GM19468 (cell line): Measurements from ENCODE around the gene WFDC9.
"Not testable (repeated sequence)": the region's sequence is repeated elsewhere in the genome, so short reads cannot be mapped to it uniquely, and the experiment has no call there.

Source experiments
- ATAC-seq: cut with Tn5 transposase; IDR thresholded peaks from one replicate; pipeline ENCODE4 v1.9.1; 2021; ENCODE audit warnings: mild to moderate bottlenecking, moderate library complexity, moderate number of reproducible peaks; ENCODE audit not compliant: unreplicated experiment; ENCODE audit errors: extremely low read depth

Gene WFDC9

DNA sequence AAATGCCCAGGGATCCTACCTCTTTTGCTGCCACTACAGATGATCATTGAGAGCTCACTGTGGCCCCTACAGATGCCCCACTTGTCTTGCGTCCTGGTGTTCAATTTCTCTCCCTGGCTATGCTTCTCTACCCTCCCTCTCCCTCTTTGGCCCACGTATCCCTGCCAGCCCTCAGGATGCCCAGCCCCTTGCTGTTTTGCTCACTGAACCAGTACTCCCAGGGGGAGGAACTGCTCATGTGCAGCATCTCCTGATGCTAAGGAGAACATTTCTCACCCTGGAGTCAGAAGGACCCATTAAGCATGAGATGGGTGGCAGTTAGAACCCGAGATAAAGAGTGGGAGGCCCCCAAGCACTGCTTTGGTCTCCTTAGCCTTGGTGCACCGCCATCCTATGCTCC lies at the start of gene WFDC9:
Gene WFDC9 (minus strand): TSS at position 101 of the 400 bp plus-strand sequence. CDS start 21,103 bp downstream, outside the sequence.
- ATAC-seq: no peak

DNA sequence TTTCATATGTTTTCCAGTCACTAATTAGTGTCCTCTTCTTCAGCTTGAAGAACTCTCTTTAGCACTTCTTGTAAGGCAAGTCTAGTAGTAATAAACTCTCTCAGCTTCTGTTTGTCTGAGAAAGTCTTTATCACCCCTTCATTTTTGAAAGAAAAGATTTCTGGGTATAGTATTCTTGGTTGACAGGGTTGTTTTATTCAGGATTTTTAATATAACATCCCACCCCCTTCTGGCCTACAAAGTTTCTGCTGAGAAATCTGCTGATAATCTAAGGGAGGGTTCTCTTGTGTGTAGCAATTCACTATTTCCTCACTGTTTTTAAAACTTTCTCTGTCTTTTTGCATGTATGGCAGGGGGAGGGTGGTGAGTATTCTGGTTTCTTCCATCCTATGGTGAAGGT lies 48.6 kb upstream of the WFDC9 start:
- ATAC-seq: no peak

DNA sequence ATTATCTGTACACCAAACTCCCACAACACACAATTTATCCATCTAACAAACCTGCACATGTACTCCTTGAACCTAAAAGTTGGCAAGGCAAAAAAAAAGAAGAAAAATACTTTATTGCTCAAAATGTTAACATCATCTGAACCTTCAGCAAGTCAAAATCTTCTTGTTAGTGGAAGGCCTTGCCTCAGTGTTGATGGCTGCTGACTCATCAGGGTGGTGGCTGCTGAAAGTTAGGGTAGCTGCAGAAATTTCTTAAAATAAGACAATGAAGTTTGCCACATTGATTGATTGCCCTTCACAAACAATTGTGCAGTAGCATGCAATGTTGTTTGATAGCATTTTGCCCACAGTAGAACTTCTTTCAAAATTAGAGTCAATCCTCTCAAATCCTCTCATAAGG lies 41.7 kb upstream of the WFDC9 start:
- ATAC-seq: no peak

DNA sequence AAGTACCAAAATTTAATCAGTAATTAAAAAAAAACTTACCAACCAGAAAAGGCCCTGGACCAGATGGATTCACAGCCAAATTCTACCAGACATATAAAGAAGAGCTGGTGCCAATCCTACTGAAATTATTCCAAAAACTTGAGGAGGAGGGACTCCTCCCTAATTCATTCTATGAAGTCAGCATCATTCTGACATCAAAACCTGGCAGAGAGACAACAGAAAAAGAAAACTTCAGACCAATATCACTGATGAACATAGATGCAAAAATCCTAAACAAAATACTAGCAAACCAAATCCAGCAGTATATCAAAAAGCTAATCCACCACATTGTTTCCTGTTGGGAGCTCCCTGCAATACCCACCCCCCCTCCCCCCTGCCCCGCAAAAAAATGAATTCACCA lies 39.1 kb upstream of the WFDC9 start, which contains the start of gene WFDC11:
Gene WFDC11 (minus strand): TSS at position 101 of the 400 bp plus-strand sequence. CDS start 19,639 bp downstream, outside the sequence.
- no peak for ATAC-seq

DNA sequence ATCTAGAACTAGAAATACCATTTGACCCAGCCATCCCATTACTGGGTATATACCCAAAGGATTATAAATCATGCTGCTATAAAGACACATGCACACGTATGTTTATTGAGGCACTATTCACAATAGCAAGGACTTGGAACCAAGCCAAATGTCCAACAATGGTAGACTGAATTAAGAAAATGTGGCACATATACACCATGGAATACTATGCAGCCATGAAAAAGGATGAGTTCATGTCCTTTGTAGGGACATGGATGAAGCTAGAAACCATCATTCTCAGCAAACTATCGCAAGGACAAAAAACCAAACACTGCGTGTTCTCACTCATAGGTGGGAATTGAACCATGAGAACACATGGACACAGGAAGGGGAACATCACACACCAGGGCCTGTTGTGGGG lies 26.0 kb upstream of the WFDC9 start:
- not testable (repeated sequence) for ATAC-seq

DNA sequence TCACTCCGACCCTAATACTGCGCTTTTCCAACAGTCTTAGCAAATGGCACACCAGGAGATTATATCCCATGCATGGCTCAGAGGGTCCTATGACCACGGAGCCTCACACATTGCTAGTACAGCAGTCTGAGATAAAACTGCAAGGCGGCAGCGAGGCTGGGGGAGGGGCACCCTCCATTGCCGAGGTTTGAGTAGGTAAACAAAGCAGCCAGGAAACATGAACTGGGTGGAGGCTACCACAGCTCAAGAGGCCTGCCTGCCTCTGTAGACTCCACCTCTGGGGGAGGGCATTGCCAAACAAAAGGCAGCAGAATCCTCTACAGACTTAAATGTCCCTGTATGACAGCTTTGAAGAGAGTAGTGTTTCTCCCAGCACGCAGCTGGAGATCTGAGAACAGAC lies 20.6 kb upstream of the WFDC9 start:
- not testable (repeated sequence) for ATAC-seq

DNA sequence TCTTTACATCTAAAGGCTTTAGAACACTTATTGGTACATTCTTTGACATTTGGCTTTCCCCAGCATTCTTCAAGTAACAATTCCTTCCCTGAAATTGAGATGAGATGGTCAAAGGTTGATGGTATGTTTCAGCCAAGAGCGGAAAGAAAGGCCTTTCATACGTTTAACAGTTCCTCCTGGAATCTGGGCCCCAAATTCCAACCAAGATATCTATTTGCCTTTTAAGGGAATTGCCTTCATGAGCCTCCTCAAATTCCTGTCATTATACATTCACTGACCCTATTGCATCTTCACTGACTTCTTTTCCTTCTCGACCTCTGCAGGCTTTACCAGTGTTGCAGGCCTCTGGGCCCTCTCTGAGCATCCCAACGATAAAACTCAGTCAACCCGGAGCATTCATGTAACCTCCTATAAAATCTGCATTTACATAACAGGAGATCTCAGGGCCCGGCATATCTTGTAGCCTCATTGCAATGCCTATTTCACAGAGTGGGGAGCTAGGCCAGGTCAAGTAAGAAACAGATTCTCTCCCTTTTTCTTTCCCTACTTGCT lies 18.3 kb upstream of the WFDC9 start:
- ATAC-seq: no peak

DNA sequence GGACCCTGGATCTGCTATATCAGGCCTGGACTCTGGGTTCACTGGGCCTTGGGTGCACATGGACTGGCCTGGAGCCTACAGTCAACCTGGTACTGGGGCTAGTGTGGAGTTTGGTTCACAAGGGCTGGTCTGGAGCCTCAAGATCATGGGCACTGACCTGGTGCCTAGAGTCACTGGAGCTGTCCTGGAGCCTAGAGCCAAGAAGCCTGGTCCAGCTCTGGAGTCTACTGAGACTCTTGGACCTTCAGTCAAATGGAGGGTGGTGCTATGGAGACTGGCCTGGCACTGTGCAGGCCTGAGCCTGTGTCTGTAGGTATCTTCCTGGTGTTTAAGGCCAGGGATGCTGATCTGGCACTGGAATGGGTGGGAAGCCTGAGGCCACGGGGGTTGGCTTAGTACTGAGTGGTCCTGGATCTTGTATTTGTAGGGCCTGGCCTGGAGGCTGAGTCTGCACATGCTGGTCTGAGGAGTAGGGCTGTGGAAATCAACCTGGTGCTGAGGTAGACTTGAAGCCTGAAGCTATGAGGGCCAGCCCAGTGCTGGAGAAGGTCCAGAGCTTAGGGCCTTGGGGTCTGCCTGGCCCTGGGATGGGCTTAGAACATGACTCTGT lies 16.5 kb upstream of the WFDC9 start:
- ATAC-seq: no peak

DNA sequence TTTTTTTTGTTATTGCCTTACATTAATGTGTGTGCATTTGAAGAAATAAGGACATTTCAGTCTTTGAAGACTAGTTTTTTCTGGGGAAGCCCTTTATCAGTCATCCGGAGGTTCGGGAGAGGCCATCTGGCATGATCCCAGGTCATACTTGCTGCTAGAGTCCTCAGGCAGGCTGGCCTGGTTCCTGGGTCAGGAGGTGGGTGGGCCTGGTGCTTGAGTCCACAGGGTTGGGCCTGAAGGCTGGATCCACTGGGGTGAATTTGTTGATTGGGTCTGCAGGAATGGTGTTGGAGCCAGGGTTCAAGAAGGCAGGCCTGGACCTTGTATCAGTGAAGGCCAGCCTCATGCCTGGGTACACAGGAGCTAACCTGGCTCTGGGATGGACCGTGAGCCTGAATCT lies 15.8 kb upstream of the WFDC9 start:
- ATAC-seq: no peak

DNA sequence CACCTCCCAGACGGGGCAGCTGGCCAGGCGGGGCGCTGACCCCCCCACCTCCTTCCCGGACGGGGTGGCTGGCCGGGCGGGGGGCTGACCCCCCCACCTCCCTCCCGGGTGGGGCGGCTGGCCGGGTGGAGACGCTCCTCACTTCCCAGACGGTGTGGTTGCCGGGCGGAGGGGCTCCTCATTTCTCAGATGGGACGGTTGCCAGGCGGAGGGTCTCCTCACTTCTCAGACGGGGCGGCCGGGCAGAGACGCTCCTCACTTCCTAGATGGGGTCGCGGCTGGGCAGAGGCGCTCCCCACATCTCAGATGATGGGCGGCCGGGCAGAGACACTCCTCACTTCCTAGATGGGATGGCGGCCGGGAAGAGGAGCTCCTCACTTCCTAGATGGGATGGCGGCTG lies 14.8 kb upstream of the WFDC9 start:
- not testable (repeated sequence) for ATAC-seq

DNA sequence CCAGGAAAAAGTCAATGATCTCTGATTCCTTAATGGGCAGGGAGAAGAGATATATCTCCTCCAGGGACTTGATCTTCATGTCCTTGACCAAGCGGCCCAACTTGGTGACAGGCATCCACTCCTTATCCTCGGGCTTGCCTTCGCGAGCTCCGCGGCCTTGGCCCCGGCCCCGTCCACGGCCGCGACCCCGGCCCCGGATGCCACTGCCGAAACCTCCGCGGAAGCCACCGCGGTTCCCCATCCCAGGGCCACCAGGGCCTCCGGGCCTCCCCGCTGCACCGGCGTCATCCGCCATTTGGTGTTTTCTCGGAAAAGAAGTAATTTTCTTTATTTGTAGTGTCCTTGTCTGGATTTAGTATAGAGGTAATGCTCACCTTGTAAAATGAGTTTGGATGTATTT lies 10.0 kb upstream of the WFDC9 start:
- not testable (repeated sequence) for ATAC-seq

DNA sequence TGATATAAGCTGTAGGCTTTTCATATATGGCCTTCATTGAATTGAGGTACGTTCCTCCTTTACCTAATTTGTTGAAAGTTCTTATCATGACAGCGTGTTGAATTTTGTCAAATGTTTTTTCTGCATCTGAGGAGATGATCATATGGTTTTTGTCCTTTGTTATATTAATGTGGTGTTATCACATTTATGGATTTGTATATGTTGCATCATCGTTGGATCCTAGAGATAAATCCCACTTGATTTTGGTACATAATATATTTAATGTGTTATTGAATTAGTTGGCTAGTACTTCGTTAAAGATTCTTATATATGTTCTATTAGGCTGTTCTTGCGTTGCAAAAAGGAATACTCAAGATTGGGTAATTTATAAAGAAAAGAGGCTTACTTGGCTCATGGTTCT lies 8.6 kb upstream of the WFDC9 start:
- ATAC-seq: no peak

DNA sequence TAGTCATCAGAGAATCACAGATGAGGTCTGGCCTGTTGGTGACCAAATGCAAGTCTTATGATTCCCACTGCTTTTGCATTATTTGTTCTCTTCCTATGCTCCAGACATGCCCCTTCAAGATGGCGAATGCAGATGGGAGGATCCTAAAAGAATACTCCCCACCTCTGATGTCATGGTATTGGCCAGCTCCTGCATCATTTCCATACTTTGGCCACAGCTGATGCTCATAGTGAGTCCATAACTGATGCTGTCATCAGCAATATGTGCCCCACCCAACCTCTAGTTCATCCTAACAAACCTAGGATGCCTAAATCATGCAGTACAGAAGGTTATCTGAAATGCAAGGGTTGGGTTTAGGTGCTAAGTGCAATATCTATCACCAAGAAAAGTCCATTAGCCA lies 5.4 kb upstream of the WFDC9 start:
- ATAC-seq: no peak

DNA sequence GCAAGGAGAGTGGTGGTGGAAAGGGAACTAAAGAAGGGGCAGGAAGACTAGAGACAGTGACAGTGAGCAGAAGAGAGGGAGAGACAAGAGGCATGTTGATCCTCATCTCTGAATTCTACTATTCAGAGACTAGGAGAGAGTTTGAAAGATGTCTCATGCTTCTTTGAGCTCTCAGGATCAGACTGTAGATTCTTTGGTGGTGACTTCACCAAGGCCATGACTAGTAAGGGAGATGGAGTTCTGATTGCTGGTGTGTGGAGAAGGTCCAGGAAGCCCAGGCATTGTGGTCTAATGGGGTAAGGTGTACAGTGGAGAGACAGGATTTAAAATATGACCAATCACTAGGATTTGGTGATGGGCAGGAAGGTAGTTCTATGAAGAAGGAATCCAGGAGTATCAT lies 713 bp downstream of the WFDC9 start:
- ATAC-seq: no peak

DNA sequence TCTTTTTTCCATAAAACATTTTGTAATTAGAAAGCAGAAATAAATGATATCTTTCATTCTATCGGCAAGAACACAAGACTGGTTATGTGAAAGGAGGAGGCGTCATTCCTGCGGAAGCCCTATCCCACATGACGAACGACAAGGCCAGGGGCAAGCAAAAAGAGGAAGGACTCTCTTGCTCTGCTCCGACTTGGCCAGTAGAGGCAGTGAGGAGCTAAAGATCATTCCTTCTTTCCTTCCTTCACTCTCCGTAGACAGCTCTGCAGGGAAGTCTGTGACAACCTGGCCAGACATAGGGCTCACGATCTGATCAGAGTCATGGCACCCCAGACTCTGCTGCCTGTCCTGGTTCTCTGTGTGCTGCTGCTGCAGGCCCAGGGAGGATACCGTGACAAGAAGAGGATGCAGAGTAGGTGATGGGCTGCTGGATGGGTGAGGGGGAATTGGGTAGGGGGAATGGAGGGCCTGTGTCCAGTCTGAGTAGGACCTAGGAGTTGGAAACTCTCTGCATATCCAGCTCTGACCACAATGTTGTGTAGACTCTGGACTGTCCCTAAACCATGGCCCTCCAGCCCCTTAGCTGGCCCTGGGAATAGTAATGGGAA lies 1.5 kb downstream of the WFDC9 start, which contains the start of gene WFDC10A:
Gene WFDC10A (plus strand): TSS at position 244 of the 605 bp plus-strand sequence. CDS start 75 bp downstream, at position 319.
- no peak for ATAC-seq

DNA sequence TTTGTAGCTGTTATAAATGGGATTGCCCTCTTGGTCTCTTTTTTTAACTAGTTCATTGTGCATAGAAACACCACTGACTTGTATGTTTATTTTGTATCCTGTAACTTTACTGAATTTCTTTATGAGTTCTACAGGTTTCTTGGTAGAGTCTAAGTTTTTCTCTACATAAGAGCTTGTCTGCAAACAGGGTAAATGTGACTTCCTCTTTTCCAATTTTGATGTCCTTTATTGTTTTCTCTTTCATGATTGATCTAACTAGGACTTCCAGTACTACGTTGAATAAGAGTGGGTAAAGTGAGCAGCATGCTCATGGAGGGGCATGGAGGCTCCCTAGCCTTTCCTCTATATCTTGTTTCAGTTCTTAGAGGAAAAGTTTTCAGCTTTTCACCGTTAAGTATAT lies 4.5 kb downstream of the WFDC9 start:
- ATAC-seq: no peak

DNA sequence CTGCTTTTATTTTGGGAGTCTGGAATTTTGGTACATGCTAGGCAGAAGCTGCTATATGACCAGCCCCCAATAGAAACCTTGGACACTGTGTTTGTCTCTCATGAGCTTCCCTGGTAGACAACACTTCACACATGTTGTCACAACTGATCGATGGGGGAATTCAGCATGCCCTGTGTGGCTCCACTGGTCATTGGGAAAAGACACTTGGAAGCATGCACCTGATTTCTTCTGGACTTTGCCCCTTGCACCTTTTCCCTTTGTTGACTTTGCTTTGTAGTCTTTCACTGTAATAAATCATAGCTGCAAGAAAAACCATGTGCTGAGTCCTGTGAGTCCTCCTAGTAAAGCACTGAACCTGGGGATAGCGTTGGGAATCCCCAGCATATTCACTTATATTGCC lies 9.5 kb downstream of the WFDC9 start:
- ATAC-seq: no peak

DNA sequence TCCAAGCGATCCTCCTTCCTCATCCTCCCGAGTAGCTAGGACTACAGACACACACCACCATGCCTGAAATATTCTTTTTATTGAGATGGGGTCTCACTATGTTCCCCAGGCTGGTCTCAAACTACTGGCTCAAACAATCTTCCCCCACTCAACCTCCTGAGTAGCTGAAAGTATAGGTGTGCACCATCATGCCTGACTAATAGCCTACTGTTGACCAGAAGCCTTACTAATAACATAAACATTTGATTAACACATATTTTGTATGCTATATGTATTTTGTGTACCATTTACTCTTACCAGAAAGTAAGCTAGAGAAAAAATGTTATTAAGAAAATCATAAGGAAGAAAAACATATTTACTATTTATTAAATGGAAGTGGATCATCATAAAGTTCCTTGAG lies 13.5 kb downstream of the WFDC9 start:
- ATAC-seq: no peak

DNA sequence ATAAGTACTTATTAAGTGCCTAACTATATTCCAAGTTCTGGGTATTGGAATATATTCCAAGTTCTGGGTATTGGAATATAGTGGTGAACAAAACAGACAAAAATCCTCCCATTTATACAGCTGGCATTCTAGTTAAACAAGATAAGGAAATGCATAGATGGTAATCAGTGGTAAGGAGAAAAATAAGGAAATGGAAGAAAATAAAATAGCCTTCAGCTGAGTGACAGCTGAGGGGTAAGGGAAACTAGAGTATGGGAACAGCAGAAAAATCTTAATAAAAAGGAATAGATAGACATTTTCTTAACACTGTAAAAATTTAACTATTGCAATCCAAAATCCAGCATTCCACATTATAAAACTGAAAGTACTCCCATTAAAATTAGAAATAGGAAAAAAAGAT lies 18.8 kb downstream of the WFDC9 start:
- ATAC-seq: no peak

DNA sequence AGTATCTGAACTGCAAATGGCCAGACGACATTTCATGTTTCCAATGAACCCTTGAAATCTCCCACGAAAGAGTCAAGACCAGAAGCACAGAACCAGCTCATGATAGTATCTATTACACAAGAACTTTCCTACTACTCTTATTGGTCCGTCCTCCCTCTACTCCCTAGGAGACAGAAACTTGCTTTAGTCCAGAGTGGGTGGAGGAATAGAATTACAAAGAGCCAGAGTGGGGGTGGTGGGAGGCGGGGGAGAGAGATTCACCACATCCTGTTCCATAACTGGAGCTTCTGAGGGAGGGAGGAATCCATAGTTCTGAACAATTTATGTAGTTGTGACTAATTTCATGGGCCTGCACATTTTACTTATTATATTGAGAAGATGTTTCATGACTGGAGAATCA lies 20.0 kb downstream of the WFDC9 start:
- ATAC-seq: no peak

DNA sequence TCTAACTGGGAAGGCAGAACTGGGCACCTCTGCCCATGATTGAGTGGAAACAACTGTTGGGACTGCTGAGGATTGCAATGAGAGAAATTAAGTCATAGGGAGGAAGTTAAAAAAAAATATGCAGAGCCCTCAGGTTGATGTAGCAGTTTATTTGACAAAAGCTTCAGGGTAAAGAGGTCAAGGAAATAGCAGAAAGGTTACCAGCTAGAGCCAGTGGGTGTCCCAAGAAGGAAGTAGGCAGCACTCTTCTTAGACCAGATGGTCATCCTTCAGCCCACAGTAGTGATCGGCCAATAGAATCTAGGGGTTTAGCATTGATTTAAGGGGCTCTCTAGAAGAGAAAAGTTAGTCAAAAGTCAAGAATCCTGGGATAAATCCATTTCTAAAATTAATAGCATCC lies 23.3 kb downstream of the WFDC9 start:
- no peak for ATAC-seq

DNA sequence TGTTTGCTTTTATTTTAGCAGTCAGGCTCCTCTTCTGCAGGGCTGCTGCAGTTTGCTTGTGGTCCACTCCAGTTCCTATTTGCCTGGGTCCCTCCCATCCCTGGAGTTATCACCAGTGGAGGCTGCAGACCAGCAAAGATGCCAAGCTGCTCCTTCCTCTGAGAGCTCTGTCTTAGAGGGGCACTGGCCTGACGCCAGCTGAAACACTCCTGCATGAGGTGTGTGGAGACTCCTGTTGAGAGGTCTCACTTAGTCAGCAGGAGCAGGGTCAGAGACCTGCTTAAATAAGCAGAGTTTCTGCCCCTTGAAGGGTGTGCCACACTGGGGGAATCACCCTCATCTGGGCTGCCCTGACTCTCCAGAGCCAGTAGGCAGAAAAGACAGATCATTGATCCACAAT lies 35.8 kb downstream of the WFDC9 start:
- no peak for ATAC-seq
